Measurements from ENCODE around the gene FIG4. TPM values are rescaled to one million over a fixed set of nuclear protein-coding genes. Genes with fewer than 3 reads are reported as not detected.
A peak's percentile ranks its signal among the peaks of the same experiment; 100 is the strongest.
"Not testable (repeated sequence)": the region's sequence is repeated elsewhere in the genome, so short reads cannot be mapped to it uniquely, and the experiment has no call there.

Gene FIG4
- total RNA-seq, 1 experiment from 2014 or later: 7.3 TPM

GRCh38 chr6:109867009-109867969 lies 176.2 kb downstream of the FIG4 start:
- peak; percentile 14 to 40 for DNase-seq
- H3K4me3 Mint-ChIP-seq (ENCODE audit: unreplicated experiment): no peak overlapping the region
- H3K27me3 ChIP-seq (replicated peaks; ENCODE audit: control insufficient read depth, insufficient read depth, low read length): no peaks in the 10 kb centered on the region
- ChIA-PET CTCF (no interaction called here), POLR2A (no interaction called here)
- no peaks in the 10 kb centered on the region for H3K4me1 Mint-ChIP-seq (ENCODE audit: low read depth, unreplicated experiment)
- BruUV-seq (replicated peaks): no TSS peak
- H3K27ac Mint-ChIP-seq (ENCODE audit: unreplicated experiment): no peak overlapping the region
- intact Hi-C loops (cut with micrococcal nuclease; ENCODE audit: unreplicated experiment): no loop called here
- no peaks in the 10 kb centered on the region for H3K36me3 Mint-ChIP-seq (ENCODE audit: insufficient read depth, unreplicated experiment)
- no peaks in the 10 kb centered on the region for H3K9me3 Mint-ChIP-seq (ENCODE audit: unreplicated experiment)
- no peaks in the 10 kb centered on the region for H3K36me3 ChIP-seq (ENCODE audit: control insufficient read depth, insufficient read depth, low read length)
- H3K9me3 ChIP-seq: no peaks in the 10 kb centered on the region; the same call in 1 of the 2 replicates
- no peaks in the 10 kb centered on the region for H3K27me3 Mint-ChIP-seq (ENCODE audit: insufficient read depth, unreplicated experiment)
- TF ChIP-seq CTCF (IDR thresholded peaks at IDR 0.05; ENCODE audit: insufficient read depth in 1 of 2, low read depth in 1 of 2, low read length in 1 of 2, severe bottlenecking in 1 of 2, unreplicated experiment in 1 of 2): no peak
- no peaks in the 10 kb centered on the region for H3K4me1 ChIP-seq
- no peak overlapping the region for H3K4me3 ChIP-seq (ENCODE audit: low read depth, low read length)

- Mint-ChIP-seq H3K4me1 (ENCODE audit: low read depth, unreplicated experiment) (no peaks in the 10 kb centered on the region), H3K9me3 (ENCODE audit: unreplicated experiment) (no peaks in the 10 kb centered on the region), H3K36me3 (ENCODE audit: insufficient read depth, unreplicated experiment) (no peaks in the 10 kb centered on the region), H3K27me3 (ENCODE audit: insufficient read depth, unreplicated experiment) (peaks cover under 1% of the 10 kb centered on the region), H3K4me3 (ENCODE audit: unreplicated experiment) (no peak overlapping the region), H3K27ac (ENCODE audit: unreplicated experiment) (no peak overlapping the region)
- TF ChIP-seq CTCF (IDR thresholded peaks at IDR 0.05; ENCODE audit: insufficient read depth in 1 of 2, low read depth in 1 of 2, low read length in 1 of 2, severe bottlenecking in 1 of 2, unreplicated experiment in 1 of 2): no peak
- ChIA-PET CTCF (no interaction called here), POLR2A (no interaction called here)
- Histone ChIP-seq H3K4me1 (no peaks in the 10 kb centered on the region), H3K36me3 (ENCODE audit: control insufficient read depth, insufficient read depth, low read length) (no peaks in the 10 kb centered on the region), H3K27me3 (replicated peaks; ENCODE audit: control insufficient read depth, insufficient read depth, low read length) (no peaks in the 10 kb centered on the region), H3K4me3 (ENCODE audit: low read depth, low read length) (no peak overlapping the region), H3K9me3 (no peaks in the 10 kb centered on the region)
- intact Hi-C loops (cut with micrococcal nuclease; ENCODE audit: unreplicated experiment): no loop called here
- DNase-seq: no peak
- BruUV-seq (replicated peaks): no TSS peak
These were observed 176.9 kb downstream of the FIG4 start for GRCh38 chr6:109867970-109868358.

- H3K27me3 ChIP-seq (replicated peaks; ENCODE audit: control insufficient read depth, insufficient read depth, low read length); H3K36me3 Mint-ChIP-seq (ENCODE audit: insufficient read depth, unreplicated experiment); H3K27me3 Mint-ChIP-seq (ENCODE audit: insufficient read depth, unreplicated experiment); H3K4me3 ChIP-seq (ENCODE audit: low read depth, low read length); DNase-seq; H3K4me1 Mint-ChIP-seq (ENCODE audit: low read depth, unreplicated experiment); CTCF ChIA-PET; H3K4me1 ChIP-seq; H3K9me3 Mint-ChIP-seq (ENCODE audit: unreplicated experiment); H3K27ac Mint-ChIP-seq (ENCODE audit: unreplicated experiment); H3K36me3 ChIP-seq (ENCODE audit: control insufficient read depth, insufficient read depth, low read length); BruUV-seq (replicated peaks); POLR2A ChIA-PET; intact Hi-C loops (cut with micrococcal nuclease; ENCODE audit: unreplicated experiment); H3K4me3 Mint-ChIP-seq (ENCODE audit: unreplicated experiment); H3K9me3 ChIP-seq: not testable (repeated sequence)
These were observed 178.4 kb downstream of the FIG4 start for GRCh38 chr6:109869398-109870088.

Data from Caco-2 (cell line).